Limb (tissue), 2 donors: ENCODE measurements around the gene MYBPC1.
"Not testable (repeated sequence)": the region's sequence is repeated elsewhere in the genome, so short reads cannot be mapped to it uniquely, and the experiment has no call there.

Experiments used
- DNase-seq, 2 donors: peaks; one replicate each; pipeline ENCODE4 v3.0.0-alpha.2; 2016; ENCODE audit errors: extremely low spot score in 2 of 2

The MYBPC1 gene

GRCh38 chr12:101653030-101653429, 58.3 kb downstream of the MYBPC1 start:
- DNase-seq, result no peak

DNA sequence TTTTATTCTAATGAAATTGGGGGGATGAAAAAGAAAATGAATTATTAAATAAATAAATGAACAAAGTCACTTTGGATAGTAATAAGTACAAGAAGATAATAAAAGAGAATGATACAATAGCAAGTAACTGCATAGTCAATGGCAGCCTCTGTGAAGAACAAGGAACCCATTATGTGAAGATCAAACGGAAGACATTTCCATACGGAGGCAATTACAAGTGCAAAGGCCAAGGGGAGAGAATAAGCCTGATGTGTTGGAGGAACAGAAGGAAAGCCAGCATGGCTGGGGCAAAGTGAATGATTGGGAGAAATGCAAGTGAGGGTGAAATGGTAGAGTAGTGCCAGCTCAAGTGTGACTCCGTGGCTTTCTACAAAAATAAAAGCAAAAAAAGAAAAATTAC, 58.7 kb downstream of the MYBPC1 start:
- no peak for DNase-seq

GRCh38 chr12:101654442-101654841, 59.7 kb downstream of the MYBPC1 start:
- DNase-seq, result no peak

GRCh38 chr12:101655393-101655792, 60.6 kb downstream of the MYBPC1 start:
- no peak for DNase-seq

DNA sequence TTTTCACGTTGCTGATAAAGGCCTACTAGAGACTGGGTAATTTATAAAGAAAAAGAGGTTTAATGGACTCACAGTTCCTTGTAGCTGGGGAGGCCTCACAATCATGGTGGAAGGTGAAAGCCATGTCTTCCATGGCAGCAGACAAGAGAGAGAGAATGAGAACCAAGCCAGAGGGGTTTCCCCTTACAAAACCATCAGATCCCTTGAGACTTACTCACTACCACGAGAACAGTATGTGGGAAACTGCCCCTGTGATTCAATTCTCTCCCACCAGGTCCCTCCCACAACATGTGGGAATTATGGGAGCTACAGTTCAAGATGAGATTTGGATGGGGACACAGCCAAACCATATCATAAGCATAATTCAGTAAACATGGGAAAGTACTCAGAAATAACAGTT, 65.9 kb downstream of the MYBPC1 start:
- not testable (repeated sequence) for DNase-seq

GRCh38 chr12:101663298-101663697, 68.5 kb downstream of the MYBPC1 start:
- DNase-seq, result no peak

DNA sequence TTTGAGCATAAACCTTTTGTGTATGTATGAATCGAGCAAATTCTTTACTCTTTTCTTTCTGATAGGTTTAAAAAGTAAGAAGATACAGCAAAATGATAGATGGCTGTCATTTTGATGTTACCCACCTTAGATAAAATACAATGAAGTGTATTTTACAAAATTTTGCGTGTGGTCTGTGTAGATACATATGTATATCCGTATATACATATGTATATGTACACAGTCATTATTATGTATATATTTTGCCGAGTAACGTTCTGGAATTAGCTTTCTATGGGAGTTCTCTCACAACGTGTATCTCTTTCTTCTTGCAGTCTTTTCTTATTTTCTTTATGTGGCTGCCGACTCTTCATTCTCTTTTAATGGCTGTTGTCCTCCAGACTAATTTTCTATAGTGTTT, 70.2 kb downstream of the MYBPC1 start:
- DNase-seq, result no peak

- no peak for DNase-seq
Observed at GRCh38 chr12:101666052-101666728, 71.4 kb downstream of the MYBPC1 start.

DNA sequence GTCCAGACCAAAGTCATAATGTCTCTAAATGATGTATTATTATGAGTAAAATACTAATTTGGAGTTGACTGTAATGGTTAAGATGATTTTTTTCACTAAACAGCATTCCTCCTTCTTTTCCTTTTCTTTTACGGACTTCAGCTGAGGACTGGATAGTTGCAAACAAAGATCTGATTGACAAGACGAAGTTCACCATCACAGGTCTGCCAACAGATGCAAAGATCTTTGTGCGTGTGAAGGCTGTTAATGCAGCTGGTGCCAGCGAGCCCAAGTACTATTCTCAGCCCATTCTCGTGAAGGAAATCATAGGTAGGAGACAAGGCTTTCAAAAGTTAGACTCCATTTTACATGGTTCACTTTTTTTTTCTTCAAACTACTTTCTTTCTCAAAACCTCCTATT, 72.8 kb downstream of the MYBPC1 start:
- DNase-seq, result no peak

DNA sequence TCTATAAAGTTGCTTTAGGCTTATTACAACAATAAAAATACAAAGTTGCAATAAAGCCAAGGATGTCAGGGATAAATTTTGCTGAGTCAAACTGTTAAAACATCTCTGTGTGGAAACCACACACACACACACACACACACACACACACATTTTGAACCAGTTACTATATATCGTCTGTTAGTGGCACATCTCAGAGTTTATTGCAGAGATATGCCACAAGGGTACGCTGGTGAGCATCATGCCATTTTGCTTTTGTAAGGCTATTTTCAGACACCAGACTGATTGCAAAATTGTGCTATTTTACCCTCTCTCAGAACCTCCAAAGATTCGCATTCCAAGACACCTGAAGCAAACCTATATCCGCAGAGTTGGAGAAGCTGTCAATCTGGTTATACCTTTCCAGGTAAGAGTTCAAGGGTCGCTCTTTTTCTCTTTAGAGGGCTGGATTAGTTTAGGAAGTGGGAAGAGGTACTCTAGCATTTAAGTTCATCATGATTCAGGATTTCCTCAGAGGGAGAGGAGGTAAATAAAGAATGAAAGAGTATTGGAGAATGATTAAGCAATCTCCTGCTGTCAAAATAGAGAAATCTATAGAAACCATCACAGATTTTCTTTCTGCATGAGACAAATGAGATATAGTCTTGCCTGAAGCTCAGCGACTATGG, 75.4 kb downstream of the MYBPC1 start:
- DNase-seq, result no peak

DNA sequence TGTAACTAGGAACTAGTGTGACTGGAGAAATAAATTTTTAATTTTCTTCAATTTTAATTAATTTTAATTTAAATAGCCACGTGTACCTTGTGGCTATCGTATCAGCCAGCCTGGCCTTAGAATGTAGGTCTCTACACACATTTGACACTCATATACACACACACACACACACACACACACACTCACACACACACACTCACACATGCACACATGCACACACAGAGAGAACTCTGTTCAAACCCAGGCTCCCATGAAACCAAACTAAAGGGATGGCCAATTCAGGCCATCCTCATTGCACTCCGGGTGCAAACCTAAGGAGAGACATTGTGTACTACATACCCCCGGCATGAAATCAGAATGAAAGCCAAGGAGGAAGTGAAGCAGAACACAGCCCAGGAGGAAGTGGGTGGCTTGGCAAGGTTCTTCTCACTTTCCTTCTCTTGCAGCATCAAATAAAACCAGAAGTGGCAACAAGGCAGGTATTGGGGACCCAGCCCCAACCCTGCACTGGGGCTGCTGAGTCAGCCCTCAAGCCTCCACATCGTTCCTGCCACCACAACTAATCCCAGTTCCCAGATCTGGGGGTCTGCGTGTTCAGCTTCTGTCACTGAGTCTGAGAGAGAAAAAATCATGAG, 76.5 kb downstream of the MYBPC1 start:
- DNase-seq, result no peak

DNA sequence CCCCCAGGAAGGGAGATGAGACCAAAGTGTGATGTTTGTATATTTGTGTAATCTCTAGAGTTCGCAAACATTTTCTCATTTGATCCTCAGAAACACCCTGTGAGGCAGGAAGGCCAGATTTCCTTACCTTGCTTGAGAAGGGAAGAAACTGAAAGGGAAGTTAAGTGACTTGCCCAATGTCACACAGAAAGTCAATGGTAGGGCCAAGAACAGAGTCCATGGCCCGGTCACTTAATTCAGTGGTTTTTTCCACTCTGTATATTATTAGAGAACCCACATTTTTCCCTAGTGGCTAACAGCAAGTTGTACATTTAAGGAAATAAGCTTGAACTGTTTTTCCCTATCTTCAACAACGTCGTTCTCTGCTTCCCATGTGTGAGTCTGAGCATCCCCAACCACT, 77.1 kb downstream of the MYBPC1 start:
- no peak for DNase-seq

GRCh38 chr12:101675555-101675954, 80.8 kb downstream of the MYBPC1 start:
- DNase-seq, result no peak

- not testable (repeated sequence) for DNase-seq
Observed at GRCh38 chr12:101676497-101676896, 81.7 kb downstream of the MYBPC1 start.

DNA sequence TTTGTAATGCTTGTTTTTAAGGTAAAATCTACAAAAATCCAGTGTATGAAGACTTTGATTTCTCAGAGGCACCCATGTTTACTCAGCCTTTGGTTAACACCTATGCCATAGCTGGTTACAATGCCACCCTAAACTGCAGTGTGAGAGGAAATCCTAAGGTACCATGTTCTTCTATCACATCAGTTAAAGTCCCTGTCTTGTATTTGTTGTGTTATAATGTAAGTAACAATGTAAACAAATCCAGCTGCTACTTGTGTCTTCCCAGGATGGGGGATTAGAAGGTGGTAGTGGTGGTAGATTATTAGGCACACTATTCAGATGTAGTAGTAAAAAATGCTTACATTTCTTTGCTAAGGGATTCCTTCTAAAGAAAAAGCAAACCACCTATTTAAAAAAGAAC, 83.3 kb downstream of the MYBPC1 start:
- no peak for DNase-seq

GRCh38 chr12:101680240-101680639, 85.5 kb downstream of the MYBPC1 start:
- DNase-seq, result no peak

DNA sequence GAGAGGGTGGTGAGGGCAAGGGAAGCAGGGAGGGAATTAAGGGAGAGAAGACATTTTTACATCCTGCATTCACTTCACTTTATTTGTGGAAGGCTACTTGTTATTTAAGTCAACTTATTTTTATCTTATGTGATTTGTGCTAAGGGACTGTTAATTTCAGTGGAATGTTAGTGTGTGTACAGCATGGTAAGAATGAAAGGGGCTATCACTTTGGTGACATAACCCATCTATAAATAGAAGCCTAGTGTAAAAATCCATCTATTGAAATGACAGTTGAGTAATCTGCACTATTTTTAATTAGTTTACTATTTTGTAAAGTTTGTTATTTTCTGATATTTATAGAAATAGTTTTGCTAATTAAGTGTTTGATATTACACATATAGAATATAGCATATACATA, 85.9 kb downstream of the MYBPC1 start:
- no peak for DNase-seq

DNA sequence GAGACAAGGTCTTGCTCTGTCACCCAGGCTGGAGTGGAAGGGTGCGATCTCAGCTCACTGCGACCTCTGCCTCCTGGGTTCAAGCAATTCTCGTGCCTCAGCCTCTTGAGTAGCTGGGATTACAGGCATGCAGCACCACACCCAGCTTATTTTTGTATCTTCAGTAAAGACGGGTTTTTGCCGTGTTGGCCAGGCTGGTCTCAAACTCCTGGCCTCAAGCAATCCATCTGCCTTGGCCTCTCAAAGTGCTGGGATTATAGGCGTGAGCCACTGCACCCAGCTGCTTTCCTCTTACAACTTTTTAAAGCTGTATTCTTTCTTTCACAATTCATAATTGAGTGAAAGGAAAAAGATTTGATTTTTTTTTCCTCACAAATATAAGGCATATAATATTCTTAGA, 86.9 kb downstream of the MYBPC1 start:
- DNase-seq, result not testable (repeated sequence)

GRCh38 chr12:101685092-101685491, 90.3 kb downstream of the MYBPC1 start:
- DNase-seq, result no peak

- no peak for DNase-seq
Observed at GRCh38 chr12:101686176-101686575, 91.4 kb downstream of the MYBPC1 start.

DNA sequence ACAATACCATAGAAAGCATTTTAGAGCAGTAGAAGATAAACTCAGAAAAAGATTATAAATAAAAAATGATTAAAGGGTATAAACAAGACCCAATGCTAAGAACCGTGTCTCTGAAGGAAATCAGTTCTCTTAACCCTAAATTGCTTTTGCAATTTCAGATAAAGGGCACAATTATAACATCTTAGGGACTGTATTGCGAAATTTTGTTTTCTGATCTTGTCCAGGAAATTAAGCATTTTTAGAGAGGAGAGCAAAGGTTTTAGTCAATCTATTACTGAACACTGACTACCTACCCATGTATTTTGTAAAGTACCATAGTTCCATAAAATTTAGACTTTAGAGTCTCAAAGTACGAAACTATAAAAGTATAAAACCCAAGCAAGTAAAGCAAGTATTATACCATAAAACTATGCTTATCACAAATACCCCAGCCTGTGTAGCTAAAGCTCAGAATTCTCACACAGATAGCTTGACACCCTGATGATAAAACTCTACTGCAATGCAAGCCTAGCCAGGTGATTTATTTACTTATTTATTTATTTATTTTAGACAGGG, 95.8 kb downstream of the MYBPC1 start:
- no peak for DNase-seq

- no peak for DNase-seq
Observed at GRCh38 chr12:101691503-101692096, 96.8 kb downstream of the MYBPC1 start.
